CD4-positive, alpha-beta T cell treated with Interleukin-6 at 100 ng/mL for 8 hours (primary cell): ENCODE data around the gene DDX21.
"Not testable (repeated sequence)": the region's sequence is repeated elsewhere in the genome, so short reads cannot be mapped to it uniquely, and the experiment has no call there.

Experiments
- DNase-seq: peaks from one replicate; pipeline ENCODE4 v3.0.0-alpha.2; 2020; ENCODE audit warnings: mixed read lengths, low spot score

Gene DDX21

GRCh38 chr10:68988530-68989316 is 32.8 kb downstream of the DDX21 start, which contains the start of gene KIFBP:
Gene KIFBP (plus strand): TSS chr10:68988803. CDS start chr10:68988833, 30 bp downstream.
- peak; percentile 85 for DNase-seq

DNA sequence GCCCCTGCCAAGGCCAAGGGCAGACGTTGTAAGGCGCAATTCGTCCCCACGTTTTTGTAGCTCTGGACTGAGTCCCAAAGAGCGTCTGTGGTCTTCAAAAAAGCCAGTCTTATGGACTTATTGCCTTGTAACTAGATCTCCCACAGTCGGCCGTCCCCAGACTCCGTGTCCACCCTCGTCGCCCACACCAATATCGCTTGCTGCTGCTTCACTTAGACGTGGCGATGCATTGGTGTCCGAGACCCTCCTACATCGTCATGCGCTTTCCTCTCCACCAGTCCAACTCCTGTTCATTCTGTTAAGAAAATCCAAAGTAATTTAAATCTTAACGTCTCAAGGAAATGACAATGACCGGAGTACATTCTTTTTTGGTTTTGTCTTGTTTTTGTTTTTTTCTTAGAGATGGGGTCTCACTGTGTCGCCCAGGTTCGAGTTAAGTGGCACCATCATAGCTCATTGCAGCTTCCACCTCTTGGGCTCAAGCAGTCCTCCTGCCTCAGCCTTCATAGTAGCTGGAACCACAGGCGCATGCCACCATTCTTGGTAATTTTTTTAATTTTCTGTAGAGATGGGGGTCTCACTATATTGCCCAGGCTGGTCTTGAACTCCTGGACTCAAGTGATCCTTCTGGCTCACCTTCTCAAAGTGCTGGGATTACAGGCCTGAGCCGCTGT is 33.5 kb downstream of the DDX21 start:
- DNase-seq: no peak

- DNase-seq: no peak
These were observed 36.9 kb downstream of the DDX21 start for GRCh38 chr10:68992636-68993440.

GRCh38 chr10:68997211-68997610 is 41.2 kb downstream of the DDX21 start:
- DNase-seq: no peak

DNA sequence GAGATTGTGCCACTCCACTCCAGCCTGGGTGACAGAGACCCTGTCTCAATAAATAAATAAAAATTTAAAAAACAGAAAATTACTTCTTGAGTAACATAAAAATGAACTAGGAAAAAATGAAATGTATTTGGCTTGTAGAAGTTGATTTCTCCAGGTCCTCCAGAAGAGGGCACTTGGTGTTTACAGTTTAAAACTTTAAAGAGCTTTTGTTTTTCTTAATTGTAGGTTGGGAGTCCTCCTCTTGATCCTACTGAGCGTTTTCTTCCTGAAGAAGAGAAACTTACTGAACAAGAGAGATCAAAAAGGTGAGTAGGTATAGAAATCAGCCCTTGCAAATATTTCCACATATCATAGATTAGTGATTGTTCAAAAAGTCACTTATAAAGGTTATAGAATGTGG is 48.9 kb downstream of the DDX21 start:
- DNase-seq: peak; percentile 55

GRCh38 chr10:69005704-69006485 is 49.9 kb downstream of the DDX21 start:
- DNase-seq: no peak

GRCh38 chr10:69007260-69007659 is 51.3 kb downstream of the DDX21 start:
- DNase-seq: no peak

- DNase-seq: no peak
These were observed 53.4 kb downstream of the DDX21 start for GRCh38 chr10:69009360-69009759.

GRCh38 chr10:69010151-69010640 is 54.2 kb downstream of the DDX21 start:
- no peak for DNase-seq

DNA sequence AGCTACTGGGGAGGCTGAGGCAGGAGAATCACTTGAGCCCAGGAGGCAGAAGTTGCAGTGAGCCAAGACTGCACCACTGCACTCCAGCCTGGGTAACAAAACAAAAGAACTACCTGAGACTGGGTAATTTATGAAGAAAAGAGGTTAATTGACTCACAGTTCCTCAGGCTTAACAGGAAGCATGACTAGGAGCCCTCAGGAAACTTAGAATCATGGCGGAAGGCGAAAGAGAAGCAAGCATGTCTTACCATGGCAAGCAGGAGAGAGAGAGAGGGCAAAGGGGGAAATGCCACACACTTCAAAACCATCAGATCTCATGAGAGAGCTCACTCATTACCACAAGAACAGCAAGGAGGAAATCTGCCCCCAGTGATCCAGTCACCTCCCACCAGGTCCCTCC is 56.8 kb downstream of the DDX21 start:
- DNase-seq: not testable (repeated sequence)

DNA sequence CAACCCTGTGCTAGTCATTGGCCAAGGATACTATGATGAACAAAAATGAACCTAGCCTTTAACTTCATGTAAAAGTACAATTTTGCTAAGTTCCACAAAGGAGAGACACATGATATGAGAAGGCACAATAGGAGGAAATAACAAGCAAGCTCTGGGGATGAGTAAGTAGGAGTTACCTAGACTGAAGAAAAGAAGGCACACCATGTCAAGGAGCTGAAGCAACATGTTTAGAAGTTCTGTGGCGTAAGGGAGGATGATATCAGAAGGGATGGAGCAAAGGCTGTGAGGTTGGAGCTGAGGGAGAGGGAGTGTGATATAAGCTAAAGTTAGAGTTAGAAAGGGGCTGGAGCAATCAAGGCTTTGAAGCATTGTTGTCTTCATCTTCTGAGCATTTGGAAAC is 58.2 kb downstream of the DDX21 start:
- DNase-seq: no peak

- DNase-seq: no peak
These were observed 62.6 kb downstream of the DDX21 start for GRCh38 chr10:69018613-69019012.

DNA sequence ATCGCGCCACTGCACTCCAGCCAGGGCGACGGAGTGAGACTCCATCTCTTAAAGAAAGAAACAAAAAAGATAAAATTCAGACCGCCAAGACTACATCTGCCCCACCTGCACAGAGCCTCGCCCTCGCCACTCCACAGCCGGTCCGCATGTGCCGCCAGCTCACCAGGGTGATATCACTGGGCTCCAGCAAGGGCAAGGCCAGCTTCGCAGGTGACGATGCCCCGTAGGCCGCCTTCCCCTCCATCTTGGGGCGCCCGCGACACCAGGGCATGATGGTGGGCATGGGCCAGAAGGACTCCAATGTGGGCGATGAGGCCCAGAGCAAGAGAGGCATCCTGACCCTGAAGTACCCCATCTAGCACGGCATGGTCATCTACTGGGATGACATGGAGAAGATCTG is 66.6 kb downstream of the DDX21 start:
- no peak for DNase-seq

DNA sequence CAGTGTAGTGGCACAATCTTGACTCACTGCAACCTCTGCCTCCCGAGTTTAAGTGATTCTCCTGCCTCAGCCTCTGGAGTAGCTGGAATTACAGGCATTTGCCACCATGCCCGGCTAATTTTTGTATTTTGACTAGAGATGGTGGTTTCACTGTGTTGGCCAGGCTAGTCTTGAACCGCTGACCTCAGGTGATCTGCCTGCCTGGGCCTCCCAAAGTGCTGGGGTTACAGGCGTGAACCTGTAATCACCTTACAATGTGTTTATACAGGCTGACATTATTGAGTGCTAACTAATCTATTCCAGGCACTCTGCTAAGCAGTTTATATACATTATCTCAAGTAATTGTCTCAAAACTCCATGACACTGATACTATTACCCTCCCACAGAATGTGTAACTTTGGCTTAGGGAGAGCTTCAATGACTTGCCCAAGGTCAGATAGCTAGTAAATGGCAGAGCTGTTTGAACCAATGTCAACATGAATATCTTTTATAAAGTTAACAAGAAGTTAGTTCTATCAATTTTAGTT is 69.5 kb downstream of the DDX21 start:
- no peak for DNase-seq

DNA sequence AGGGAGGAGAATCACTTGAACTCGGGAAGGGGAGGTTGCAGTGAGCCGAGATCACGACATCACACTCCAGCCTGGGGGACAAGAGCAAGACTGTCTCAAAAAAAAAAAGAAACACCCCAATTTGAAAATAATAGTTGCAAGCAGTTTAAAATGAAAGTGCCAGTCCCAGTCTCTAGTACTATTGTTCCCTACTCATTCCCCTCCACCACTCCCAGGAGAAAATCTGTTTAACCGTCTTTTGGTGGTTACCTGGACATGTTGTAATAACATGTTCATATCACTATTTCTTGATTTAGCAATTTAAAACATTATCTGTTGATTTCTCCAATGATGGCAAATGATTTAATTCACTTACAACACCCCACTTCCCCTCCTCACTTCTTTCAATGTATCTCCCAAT is 77.3 kb downstream of the DDX21 start:
- DNase-seq: no peak
